Dendritic cell treated with granulocyte-macrophage colony-stimulating factor and Interleukin-4, amounts not matched to agents 40 ng/mL and 50 ng/mL, for 4 days (primary cell): ENCODE data around the gene PRRC2A.

ENCODE experiments used
- H3K27ac Mint-ChIP-seq: one replicate; pipeline ENCODE4 v1.8.0; 2022; ENCODE audit warnings: mild to moderate bottlenecking, mixed read lengths
- H3K27me3 Mint-ChIP-seq: one replicate; pipeline ENCODE4 v1.8.0; 2022; ENCODE audit warnings: mild to moderate bottlenecking, mixed read lengths
- H3K36me3 Mint-ChIP-seq: one replicate; pipeline ENCODE4 v1.8.0; 2022; ENCODE audit warnings: low read depth, mixed read lengths
- H3K4me1 Mint-ChIP-seq: one replicate; pipeline ENCODE4 v1.8.0; 2022; ENCODE audit warnings: low read depth, mixed read lengths
- H3K4me3 Mint-ChIP-seq: one replicate; pipeline ENCODE4 v1.8.0; 2022; ENCODE audit warnings: mild to moderate bottlenecking, moderate library complexity, mixed read lengths
- H3K9me3 Mint-ChIP-seq: one replicate; pipeline ENCODE4 v1.8.0; 2022; ENCODE audit warnings: mixed read lengths
- intact Hi-C: fragments of 100-400 bp; cut with micrococcal nuclease; formaldehyde crosslinking; loops from one replicate; pipeline ENCODE4 v1.15.0; 2022

The PRRC2A gene

DNA sequence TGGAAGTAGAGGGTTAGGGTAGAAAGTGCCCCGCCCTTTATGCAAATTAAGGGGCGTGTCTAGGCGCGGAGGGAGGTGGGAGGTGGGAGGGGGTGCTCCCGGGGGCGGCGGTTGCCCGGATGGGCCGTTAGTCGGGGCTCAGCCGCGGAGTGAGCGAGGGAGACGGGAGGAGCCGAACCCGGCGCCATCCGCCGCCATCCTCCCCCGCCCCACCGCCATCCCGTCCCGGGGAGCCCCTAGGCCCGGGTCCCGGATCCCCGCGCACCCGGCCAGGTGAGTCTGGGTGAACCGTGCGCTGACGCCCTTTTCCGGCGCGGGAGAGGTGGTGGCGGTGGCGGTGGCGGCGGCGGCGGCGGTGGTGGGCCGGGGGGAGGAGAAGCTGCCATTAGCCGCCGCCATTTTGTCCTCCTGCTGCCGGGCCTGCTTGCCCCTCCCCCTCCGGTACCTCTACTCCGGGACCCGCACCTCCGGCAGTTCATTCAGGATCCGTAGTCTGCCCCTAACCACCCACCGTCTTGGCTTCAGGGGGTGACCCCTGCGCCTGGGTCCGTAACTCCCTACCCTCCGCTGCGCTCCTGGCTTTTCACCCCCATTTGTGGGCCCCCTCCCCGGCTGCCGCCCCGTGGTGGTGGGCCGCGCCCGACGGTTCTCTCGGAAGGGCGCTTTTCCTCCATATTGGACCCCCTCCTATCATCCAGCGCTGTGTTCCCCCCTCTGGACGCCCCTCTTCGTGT lies at the start of gene PRRC2A:
Gene PRRC2A, plus strand, starts transcription at position 130 of the 734 bp plus-strand sequence. CDS start 2,075 bp downstream, outside the sequence.
- H3K9me3 Mint-ChIP-seq: no peaks in the 10 kb centered on the region
- H3K36me3 Mint-ChIP-seq: peaks cover 84% of the 10 kb centered on the region
- intact Hi-C loops: loop anchor here (1.0 to 5.0 kb wide), 2 partner anchors 32 to 47 kb away; partner anchors contain the start of genes BAG6, CSNK2B and LY6G5B
- no peaks in the 10 kb centered on the region for H3K27me3 Mint-ChIP-seq
- peaks cover 52% of the 10 kb centered on the region for H3K4me1 Mint-ChIP-seq
- peak within 1 kb of the TSS; percentile 93 for H3K4me3 Mint-ChIP-seq
- H3K27ac Mint-ChIP-seq: peak within 1 kb of the TSS; percentile 96

DNA sequence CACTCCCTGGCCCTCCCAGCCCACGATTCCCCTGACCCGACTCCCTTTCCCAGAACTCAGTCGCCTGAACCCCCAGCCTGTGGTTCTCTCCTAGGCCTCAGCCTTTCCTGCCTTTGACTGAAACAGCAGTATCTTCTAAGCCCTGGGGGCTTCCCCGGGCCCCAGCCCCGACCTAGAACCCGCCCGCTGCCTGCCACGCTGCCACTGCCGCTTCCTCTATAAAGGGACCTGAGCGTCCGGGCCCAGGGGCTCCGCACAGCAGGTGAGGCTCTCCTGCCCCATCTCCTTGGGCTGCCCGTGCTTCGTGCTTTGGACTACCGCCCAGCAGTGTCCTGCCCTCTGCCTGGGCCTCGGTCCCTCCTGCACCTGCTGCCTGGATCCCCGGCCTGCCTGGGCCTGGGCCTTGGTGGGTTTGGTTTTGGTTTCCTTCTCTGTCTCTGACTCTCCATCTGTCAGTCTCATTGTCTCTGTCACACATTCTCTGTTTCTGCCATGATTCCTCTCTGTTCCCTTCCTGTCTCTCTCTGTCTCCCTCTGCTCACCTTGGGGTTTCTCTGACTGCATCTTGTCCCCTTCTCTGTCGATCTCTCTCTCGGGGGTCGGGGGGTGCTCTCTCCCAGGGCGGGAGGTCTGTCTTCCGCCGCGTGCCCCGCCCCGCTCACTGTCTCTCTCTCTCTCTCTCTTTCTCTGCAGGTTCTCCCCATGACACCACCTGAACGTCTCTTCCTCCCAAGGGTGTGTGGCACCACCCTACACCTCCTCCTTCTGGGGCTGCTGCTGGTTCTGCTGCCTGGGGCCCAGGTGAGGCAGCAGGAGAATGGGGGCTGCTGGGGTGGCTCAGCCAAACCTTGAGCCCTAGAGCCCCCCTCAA lies 48.2 kb upstream of the PRRC2A start, which contains the start of gene LTA:
Gene LTA, plus strand, starts transcription at position 249 of the 871 bp plus-strand sequence. Its CDS starts 454 bp downstream, at position 703.
- peaks cover 18% of the 10 kb centered on the region for H3K36me3 Mint-ChIP-seq
- peaks cover 77% of the 10 kb centered on the region for H3K4me1 Mint-ChIP-seq
- H3K4me3 Mint-ChIP-seq: no peak within 1 kb of the TSS
- intact Hi-C loops: no loop called here
- H3K27ac Mint-ChIP-seq: peak within 1 kb of the TSS; percentile 79
- H3K9me3 Mint-ChIP-seq: no peaks in the 10 kb centered on the region
- H3K27me3 Mint-ChIP-seq: peaks cover 3% of the 10 kb centered on the region

DNA sequence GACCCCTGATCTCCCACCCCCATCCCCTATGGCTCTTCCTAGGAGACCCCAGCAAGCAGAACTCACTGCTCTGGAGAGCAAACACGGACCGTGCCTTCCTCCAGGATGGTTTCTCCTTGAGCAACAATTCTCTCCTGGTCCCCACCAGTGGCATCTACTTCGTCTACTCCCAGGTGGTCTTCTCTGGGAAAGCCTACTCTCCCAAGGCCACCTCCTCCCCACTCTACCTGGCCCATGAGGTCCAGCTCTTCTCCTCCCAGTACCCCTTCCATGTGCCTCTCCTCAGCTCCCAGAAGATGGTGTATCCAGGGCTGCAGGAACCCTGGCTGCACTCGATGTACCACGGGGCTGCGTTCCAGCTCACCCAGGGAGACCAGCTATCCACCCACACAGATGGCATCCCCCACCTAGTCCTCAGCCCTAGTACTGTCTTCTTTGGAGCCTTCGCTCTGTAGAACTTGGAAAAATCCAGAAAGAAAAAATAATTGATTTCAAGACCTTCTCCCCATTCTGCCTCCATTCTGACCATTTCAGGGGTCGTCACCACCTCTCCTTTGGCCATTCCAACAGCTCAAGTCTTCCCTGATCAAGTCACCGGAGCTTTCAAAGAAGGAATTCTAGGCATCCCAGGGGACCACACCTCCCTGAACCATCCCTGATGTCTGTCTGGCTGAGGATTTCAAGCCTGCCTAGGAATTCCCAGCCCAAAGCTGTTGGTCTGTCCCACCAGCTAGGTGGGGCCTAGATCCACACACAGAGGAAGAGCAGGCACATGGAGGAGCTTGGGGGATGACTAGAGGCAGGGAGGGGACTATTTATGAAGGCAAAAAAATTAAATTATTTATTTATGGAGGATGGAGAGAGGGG lies 47.0 kb upstream of the PRRC2A start:
- Mint-ChIP-seq H3K4me1 (peaks cover 73% of the 10 kb centered on the region), H3K36me3 (peaks cover 23% of the 10 kb centered on the region), H3K27me3 (peaks cover 3% of the 10 kb centered on the region), H3K9me3 (no peaks in the 10 kb centered on the region), H3K4me3 (no peak overlapping the region), H3K27ac (peak overlapping the region; percentile 79)
- intact Hi-C loops: no loop called here

DNA sequence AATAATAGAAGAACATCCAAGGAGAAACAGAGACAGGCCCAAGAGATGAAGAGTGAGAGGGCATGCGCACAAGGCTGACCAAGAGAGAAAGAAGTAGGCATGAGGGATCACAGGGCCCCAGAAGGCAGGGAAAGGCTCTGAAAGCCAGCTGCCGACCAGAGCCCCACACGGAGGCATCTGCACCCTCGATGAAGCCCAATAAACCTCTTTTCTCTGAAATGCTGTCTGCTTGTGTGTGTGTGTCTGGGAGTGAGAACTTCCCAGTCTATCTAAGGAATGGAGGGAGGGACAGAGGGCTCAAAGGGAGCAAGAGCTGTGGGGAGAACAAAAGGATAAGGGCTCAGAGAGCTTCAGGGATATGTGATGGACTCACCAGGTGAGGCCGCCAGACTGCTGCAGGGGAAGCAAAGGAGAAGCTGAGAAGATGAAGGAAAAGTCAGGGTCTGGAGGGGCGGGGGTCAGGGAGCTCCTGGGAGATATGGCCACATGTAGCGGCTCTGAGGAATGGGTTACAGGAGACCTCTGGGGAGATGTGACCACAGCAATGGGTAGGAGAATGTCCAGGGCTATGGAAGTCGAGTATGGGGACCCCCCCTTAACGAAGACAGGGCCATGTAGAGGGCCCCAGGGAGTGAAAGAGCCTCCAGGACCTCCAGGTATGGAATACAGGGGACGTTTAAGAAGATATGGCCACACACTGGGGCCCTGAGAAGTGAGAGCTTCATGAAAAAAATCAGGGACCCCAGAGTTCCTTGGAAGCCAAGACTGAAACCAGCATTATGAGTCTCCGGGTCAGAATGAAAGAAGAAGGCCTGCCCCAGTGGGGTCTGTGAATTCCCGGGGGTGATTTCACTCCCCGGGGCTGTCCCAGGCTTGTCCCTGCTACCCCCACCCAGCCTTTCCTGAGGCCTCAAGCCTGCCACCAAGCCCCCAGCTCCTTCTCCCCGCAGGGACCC lies 46.1 kb upstream of the PRRC2A start:
- peaks cover 23% of the 10 kb centered on the region for H3K36me3 Mint-ChIP-seq
- H3K9me3 Mint-ChIP-seq: no peaks in the 10 kb centered on the region
- peaks cover 3% of the 10 kb centered on the region for H3K27me3 Mint-ChIP-seq
- H3K4me1 Mint-ChIP-seq: peaks cover 69% of the 10 kb centered on the region
- intact Hi-C loops: no loop called here
- no peak overlapping the region for H3K4me3 Mint-ChIP-seq
- H3K27ac Mint-ChIP-seq: peak overlapping the region; percentile 79

DNA sequence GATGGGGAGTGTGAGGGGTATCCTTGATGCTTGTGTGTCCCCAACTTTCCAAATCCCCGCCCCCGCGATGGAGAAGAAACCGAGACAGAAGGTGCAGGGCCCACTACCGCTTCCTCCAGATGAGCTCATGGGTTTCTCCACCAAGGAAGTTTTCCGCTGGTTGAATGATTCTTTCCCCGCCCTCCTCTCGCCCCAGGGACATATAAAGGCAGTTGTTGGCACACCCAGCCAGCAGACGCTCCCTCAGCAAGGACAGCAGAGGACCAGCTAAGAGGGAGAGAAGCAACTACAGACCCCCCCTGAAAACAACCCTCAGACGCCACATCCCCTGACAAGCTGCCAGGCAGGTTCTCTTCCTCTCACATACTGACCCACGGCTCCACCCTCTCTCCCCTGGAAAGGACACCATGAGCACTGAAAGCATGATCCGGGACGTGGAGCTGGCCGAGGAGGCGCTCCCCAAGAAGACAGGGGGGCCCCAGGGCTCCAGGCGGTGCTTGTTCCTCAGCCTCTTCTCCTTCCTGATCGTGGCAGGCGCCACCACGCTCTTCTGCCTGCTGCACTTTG lies 45.1 kb upstream of the PRRC2A start, which contains the start of gene TNF:
Gene TNF, plus strand, starts transcription at position 231 of the 567 bp plus-strand sequence. Its CDS starts 177 bp downstream, at position 408.
- no peaks in the 10 kb centered on the region for H3K9me3 Mint-ChIP-seq
- peak within 1 kb of the TSS; percentile 82 for H3K4me3 Mint-ChIP-seq
- intact Hi-C loops: no loop called here
- peaks cover 76% of the 10 kb centered on the region for H3K4me1 Mint-ChIP-seq
- peaks cover 3% of the 10 kb centered on the region for H3K27me3 Mint-ChIP-seq
- peaks cover 23% of the 10 kb centered on the region for H3K36me3 Mint-ChIP-seq
- H3K27ac Mint-ChIP-seq: peak within 1 kb of the TSS; percentile 79

DNA sequence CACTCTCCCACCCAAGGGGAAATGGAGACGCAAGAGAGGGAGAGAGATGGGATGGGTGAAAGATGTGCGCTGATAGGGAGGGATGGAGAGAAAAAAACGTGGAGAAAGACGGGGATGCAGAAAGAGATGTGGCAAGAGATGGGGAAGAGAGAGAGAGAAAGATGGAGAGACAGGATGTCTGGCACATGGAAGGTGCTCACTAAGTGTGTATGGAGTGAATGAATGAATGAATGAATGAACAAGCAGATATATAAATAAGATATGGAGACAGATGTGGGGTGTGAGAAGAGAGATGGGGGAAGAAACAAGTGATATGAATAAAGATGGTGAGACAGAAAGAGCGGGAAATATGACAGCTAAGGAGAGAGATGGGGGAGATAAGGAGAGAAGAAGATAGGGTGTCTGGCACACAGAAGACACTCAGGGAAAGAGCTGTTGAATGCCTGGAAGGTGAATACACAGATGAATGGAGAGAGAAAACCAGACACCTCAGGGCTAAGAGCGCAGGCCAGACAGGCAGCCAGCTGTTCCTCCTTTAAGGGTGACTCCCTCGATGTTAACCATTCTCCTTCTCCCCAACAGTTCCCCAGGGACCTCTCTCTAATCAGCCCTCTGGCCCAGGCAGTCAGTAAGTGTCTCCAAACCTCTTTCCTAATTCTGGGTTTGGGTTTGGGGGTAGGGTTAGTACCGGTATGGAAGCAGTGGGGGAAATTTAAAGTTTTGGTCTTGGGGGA lies 44.4 kb upstream of the PRRC2A start:
- intact Hi-C loops: no loop called here
- peak overlapping the region; percentile 79 for H3K27ac Mint-ChIP-seq
- peaks cover 80% of the 10 kb centered on the region for H3K4me1 Mint-ChIP-seq
- peaks cover 3% of the 10 kb centered on the region for H3K27me3 Mint-ChIP-seq
- H3K36me3 Mint-ChIP-seq: peaks cover 27% of the 10 kb centered on the region
- peak overlapping the region; percentile 82 for H3K4me3 Mint-ChIP-seq
- no peaks in the 10 kb centered on the region for H3K9me3 Mint-ChIP-seq

DNA sequence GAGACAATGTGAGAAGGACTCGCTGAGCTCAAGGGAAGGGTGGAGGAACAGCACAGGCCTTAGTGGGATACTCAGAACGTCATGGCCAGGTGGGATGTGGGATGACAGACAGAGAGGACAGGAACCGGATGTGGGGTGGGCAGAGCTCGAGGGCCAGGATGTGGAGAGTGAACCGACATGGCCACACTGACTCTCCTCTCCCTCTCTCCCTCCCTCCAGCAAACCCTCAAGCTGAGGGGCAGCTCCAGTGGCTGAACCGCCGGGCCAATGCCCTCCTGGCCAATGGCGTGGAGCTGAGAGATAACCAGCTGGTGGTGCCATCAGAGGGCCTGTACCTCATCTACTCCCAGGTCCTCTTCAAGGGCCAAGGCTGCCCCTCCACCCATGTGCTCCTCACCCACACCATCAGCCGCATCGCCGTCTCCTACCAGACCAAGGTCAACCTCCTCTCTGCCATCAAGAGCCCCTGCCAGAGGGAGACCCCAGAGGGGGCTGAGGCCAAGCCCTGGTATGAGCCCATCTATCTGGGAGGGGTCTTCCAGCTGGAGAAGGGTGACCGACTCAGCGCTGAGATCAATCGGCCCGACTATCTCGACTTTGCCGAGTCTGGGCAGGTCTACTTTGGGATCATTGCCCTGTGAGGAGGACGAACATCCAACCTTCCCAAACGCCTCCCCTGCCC lies 43.5 kb upstream of the PRRC2A start:
- Mint-ChIP-seq H3K27ac (peak overlapping the region; percentile 79), H3K36me3 (peaks cover 36% of the 10 kb centered on the region), H3K4me3 (peak overlapping the region; percentile 82), H3K27me3 (peaks cover 3% of the 10 kb centered on the region), H3K9me3 (no peaks in the 10 kb centered on the region), H3K4me1 (peaks cover 81% of the 10 kb centered on the region)
- intact Hi-C loops: no loop called here

DNA sequence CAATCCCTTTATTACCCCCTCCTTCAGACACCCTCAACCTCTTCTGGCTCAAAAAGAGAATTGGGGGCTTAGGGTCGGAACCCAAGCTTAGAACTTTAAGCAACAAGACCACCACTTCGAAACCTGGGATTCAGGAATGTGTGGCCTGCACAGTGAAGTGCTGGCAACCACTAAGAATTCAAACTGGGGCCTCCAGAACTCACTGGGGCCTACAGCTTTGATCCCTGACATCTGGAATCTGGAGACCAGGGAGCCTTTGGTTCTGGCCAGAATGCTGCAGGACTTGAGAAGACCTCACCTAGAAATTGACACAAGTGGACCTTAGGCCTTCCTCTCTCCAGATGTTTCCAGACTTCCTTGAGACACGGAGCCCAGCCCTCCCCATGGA lies 42.9 kb upstream of the PRRC2A start:
- Mint-ChIP-seq H3K27me3 (peaks cover 3% of the 10 kb centered on the region), H3K4me1 (peaks cover 81% of the 10 kb centered on the region), H3K4me3 (peak overlapping the region; percentile 82), H3K27ac (no peak overlapping the region), H3K9me3 (no peaks in the 10 kb centered on the region), H3K36me3 (peaks cover 38% of the 10 kb centered on the region)
- intact Hi-C loops: no loop called here

DNA sequence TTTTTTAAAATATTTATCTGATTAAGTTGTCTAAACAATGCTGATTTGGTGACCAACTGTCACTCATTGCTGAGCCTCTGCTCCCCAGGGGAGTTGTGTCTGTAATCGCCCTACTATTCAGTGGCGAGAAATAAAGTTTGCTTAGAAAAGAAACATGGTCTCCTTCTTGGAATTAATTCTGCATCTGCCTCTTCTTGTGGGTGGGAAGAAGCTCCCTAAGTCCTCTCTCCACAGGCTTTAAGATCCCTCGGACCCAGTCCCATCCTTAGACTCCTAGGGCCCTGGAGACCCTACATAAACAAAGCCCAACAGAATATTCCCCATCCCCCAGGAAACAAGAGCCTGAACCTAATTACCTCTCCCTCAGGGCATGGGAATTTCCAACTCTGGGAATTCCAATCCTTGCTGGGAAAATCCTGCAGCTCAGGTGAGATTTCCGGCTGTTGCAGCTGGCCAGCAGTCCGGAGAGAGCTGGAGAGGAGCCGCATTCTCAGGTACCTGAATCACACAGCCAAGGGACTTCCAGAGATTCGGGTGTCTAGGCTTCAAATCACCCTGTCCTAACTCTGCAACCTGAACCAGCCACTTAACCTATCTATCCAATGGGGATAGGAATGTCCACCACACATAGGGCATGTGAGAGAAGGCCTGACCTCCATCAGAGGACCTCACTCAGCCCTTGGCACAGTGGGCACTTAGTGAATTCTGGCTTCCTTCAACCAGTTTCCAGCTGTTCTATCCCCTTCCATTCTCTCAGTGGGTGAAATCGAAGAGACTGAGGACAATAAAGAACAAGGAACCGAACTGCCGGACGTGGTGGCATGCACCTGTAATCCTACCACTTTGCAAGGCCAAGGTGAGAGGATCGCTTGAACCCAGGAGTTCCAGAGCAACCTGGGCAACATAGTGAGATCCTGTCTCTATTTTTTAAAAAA lies 42.1 kb upstream of the PRRC2A start:
- Mint-ChIP-seq H3K9me3 (no peaks in the 10 kb centered on the region), H3K27me3 (peaks cover under 1% of the 10 kb centered on the region), H3K4me3 (no peak overlapping the region), H3K36me3 (peaks cover 38% of the 10 kb centered on the region), H3K4me1 (peaks cover 80% of the 10 kb centered on the region), H3K27ac (peak overlapping the region; percentile 93)
- intact Hi-C loops: no loop called here

DNA sequence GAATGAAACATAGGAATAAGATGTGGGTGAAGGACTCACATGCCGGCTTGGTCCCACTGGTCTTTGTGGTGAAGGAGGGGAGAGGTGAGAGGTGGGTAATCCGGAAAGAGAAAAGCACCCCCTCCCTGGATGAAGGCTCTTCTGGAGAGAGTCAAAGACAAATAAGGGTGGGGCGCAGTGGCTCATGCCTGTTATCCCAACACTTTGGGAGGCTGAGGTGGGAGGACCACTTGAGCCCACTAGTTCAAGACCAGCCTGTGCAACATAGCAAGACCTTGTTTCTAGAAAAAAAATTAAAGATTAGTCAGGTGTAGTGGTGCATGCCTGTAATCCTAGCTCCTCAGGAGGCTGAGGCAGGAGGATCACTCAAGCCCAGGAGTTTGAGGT lies 41.4 kb upstream of the PRRC2A start:
- intact Hi-C loops: no loop called here
- Mint-ChIP-seq H3K4me1 (peaks cover 74% of the 10 kb centered on the region), H3K27me3 (no peaks in the 10 kb centered on the region), H3K36me3 (peaks cover 38% of the 10 kb centered on the region), H3K4me3 (no peak overlapping the region), H3K27ac (peak overlapping the region; percentile 93), H3K9me3 (no peaks in the 10 kb centered on the region)
